ENCODE measurements around the gene EVL. TPM values are rescaled to one million over a fixed set of nuclear protein-coding genes. Genes with fewer than 3 reads are reported as not detected.
"Not testable (repeated sequence)": the region's sequence is repeated elsewhere in the genome, so short reads cannot be mapped to it uniquely, and the experiment has no call there.

The EVL gene
- total RNA-seq, 2 experiments from 2014 or later, result 340 to 351 TPM

GRCh38 chr14:100170880-100171279 lies 105.7 kb downstream of the EVL start:
- H3K4me3 Mint-ChIP-seq, result no peak overlapping the region
- ChIA-PET POLR2A (no interaction called here), CTCF (no interaction called here)
- TF ChIP-seq CTCF (IDR thresholded peaks at IDR 0.05), result no peak
- DNase-seq (no peak), ATAC-seq (no peak)
- no peaks in the 10 kb centered on the region for H3K36me3 Mint-ChIP-seq (ENCODE audit: low read depth)
- no peaks in the 10 kb centered on the region for H3K9me3 Mint-ChIP-seq
- intact Hi-C loops (cut with micrococcal nuclease), result no loop called here
- H3K4me1 Mint-ChIP-seq (ENCODE audit: low read depth), result peaks cover 10% of the 10 kb centered on the region
- no peak overlapping the region for H3K27ac Mint-ChIP-seq
- peaks cover 3% of the 10 kb centered on the region for H3K27me3 Mint-ChIP-seq

DNA sequence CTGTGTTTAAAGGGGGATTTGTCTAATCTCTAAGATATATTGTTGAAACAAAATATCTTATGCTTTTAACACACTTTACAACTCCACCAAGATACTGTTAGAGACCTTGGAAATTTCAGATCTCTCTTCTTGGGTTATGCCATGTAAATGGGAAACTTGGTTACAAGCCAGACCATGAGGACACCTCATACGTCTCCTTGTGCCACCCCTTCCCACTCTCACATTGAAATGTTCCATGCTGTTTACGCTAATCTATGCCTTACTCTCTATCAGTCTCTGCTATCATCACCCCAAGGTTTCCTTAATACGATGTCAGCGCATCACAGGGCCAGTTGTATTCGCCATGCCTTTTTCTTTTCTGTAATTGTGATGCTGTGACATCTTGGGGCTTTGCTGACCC lies 107.6 kb downstream of the EVL start:
- ChIA-PET POLR2A (interaction anchor here (0.6 kb wide), 1 partner anchor 190 kb away, joined by 3 read pairs; no protein-coding TSS in a partner anchor), CTCF (interaction anchor here (0.9 kb wide), 1 partner anchor 18 kb away, joined by 3 read pairs; no protein-coding TSS in a partner anchor)
- H3K4me1 Mint-ChIP-seq (ENCODE audit: low read depth), result peaks cover 4% of the 10 kb centered on the region
- no peak for DNase-seq
- intact Hi-C loops (cut with micrococcal nuclease), result no loop called here
- no peak for ATAC-seq
- H3K27me3 Mint-ChIP-seq, result peaks cover 3% of the 10 kb centered on the region
- no peak for TF ChIP-seq CTCF (IDR thresholded peaks at IDR 0.05)
- no peaks in the 10 kb centered on the region for H3K36me3 Mint-ChIP-seq (ENCODE audit: low read depth)
- no peak overlapping the region for H3K4me3 Mint-ChIP-seq
- H3K9me3 Mint-ChIP-seq, result no peaks in the 10 kb centered on the region
- no peak overlapping the region for H3K27ac Mint-ChIP-seq

GRCh38 chr14:100173353-100173752 lies 108.1 kb downstream of the EVL start:
- DNase-seq (no peak), ATAC-seq (no peak)
- H3K4me3 Mint-ChIP-seq, result no peak overlapping the region
- CTCF ChIA-PET, result interaction anchor here (1.9 kb wide), 1 partner anchor 20 kb away, joined by 5 read pairs; no protein-coding TSS in a partner anchor
- POLR2A ChIA-PET, result interaction anchor here (0.6 kb wide), 2 partner anchors 39 to 189 kb away, joined by 3 read pairs; no protein-coding TSS in a partner anchor
- no peaks in the 10 kb centered on the region for H3K36me3 Mint-ChIP-seq (ENCODE audit: low read depth)
- no peak overlapping the region for H3K27ac Mint-ChIP-seq
- no peaks in the 10 kb centered on the region for H3K9me3 Mint-ChIP-seq
- H3K27me3 Mint-ChIP-seq, result peaks cover 3% of the 10 kb centered on the region
- no peak for TF ChIP-seq CTCF (IDR thresholded peaks at IDR 0.05)
- peaks cover 3% of the 10 kb centered on the region for H3K4me1 Mint-ChIP-seq (ENCODE audit: low read depth)
- intact Hi-C loops (cut with micrococcal nuclease), result no loop called here

DNA sequence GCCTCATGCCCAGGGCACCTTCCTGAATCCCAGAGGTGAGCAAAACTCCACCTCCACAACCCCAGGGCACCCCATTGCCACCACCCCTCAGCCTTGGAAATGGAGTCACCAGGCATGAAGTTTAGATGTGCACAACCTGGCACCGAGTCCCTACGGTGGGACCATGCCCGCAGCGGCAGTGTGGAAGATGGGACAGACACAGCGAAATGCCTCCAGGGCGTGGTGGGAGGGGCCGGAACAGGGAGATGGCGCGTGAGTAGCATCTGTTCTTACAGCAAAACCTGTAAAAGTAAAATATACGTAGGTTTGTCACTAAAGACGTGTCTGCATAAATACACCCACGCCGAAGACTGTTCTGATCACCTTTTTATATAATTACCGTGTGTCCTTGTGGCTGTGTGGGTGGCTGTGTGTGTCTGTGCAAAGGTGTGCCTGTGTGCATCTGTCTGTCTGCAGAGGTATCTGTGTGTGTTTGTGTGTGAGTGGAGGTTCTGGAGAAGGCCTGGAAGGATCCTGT lies 111.6 kb downstream of the EVL start:
- POLR2A ChIA-PET, result no interaction called here
- DNase-seq (no peak), ATAC-seq (no peak)
- Mint-ChIP-seq H3K4me1 (ENCODE audit: low read depth) (no peaks in the 10 kb centered on the region), H3K27me3 (peaks cover 1% of the 10 kb centered on the region), H3K9me3 (no peaks in the 10 kb centered on the region), H3K36me3 (ENCODE audit: low read depth) (no peaks in the 10 kb centered on the region), H3K27ac (no peak overlapping the region), H3K4me3 (no peak overlapping the region)
- intact Hi-C loops (cut with micrococcal nuclease), result no loop called here
- CTCF ChIA-PET, result no interaction called here
- no peak for TF ChIP-seq CTCF (IDR thresholded peaks at IDR 0.05)

- no peak overlapping the region for H3K4me3 Mint-ChIP-seq
- POLR2A ChIA-PET, result interaction anchor here (1.3 kb wide), 1 partner anchor 18 kb away, joined by 3 read pairs; no protein-coding TSS in a partner anchor
These were observed 113.5 kb downstream of the EVL start for GRCh38 chr14:100178691-100179090.

DNA sequence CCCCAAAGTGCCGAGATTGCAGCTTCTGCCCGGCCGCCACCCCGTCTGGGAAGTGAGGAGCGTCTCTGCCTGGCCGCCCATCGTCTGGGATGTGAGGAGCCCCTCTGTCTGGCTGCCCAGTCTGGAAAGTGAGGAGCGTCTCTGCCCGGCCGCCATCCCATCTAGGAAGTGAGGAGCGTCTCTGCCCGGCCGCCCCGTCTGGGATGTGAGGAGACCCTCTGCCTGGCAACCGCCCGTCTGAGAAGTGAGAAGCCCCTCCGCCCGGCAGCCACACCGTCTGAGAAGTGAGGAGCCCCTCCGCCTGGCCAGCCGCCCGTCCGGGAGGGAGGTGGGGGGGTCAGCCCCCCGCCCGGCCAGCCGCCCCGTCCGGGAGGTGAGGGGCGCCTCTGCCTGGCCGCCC lies 115.4 kb downstream of the EVL start:
- ATAC-seq; CTCF ChIA-PET; DNase-seq; H3K27ac Mint-ChIP-seq; POLR2A ChIA-PET; H3K4me3 Mint-ChIP-seq; H3K36me3 Mint-ChIP-seq (ENCODE audit: low read depth); intact Hi-C loops (cut with micrococcal nuclease); H3K9me3 Mint-ChIP-seq; H3K4me1 Mint-ChIP-seq (ENCODE audit: low read depth); H3K27me3 Mint-ChIP-seq: not testable (repeated sequence)

More at GRCh38 chr14:100178691-100179090, 113.5 kb downstream of the EVL start:
- Mint-ChIP-seq H3K36me3 (ENCODE audit: low read depth) (no peaks in the 10 kb centered on the region), H3K27ac (no peak overlapping the region), H3K27me3 (no peaks in the 10 kb centered on the region), H3K9me3 (no peaks in the 10 kb centered on the region), H3K4me1 (ENCODE audit: low read depth) (no peaks in the 10 kb centered on the region)
- no peak for ATAC-seq
- TF ChIP-seq CTCF (IDR thresholded peaks at IDR 0.05), result no peak
- intact Hi-C loops (cut with micrococcal nuclease), result no loop called here
- no peak for DNase-seq
- CTCF ChIA-PET, result interaction anchor here (1.4 kb wide), 2 partner anchors 14 to 23 kb away, joined by 4 to 5 read pairs; no protein-coding TSS in a partner anchor

DNA sequence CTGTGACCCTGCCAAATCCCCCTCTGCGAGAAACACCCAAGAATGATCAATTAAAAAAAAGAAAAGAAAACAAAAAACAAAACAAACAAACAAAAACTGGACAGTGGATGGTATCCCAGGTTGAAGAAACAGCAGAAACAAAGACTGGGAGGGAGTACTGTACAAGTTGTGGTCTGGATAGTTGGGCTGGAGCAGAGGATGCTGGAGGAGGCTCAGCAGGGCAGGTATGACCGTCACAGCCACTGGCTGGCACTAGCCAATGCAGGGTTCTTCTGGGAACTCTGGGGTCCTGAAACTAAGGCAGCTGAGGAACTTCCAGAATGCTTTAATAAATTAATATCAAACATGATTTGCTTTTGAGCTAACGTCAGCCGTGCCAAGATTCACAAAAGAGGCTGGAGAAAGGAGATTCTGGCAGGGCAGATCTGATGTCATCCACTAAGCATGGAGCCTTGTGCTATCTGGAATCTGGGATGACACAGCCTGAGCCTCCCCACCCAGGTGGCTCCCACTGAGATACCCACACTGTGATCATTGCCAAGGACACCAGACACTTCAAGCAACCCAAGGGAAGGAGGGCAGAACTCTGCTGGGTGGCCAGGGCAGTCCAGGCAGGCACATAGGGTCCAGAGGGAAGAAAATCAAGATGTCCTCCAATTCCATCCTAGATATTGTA lies 116.8 kb downstream of the EVL start:
- CTCF ChIA-PET; H3K9me3 Mint-ChIP-seq; H3K36me3 Mint-ChIP-seq (ENCODE audit: low read depth); H3K4me3 Mint-ChIP-seq; ATAC-seq; intact Hi-C loops (cut with micrococcal nuclease); H3K27ac Mint-ChIP-seq; DNase-seq; H3K27me3 Mint-ChIP-seq; POLR2A ChIA-PET; H3K4me1 Mint-ChIP-seq (ENCODE audit: low read depth): not testable (repeated sequence)

Data from activated CD8-positive, alpha-beta T cell treated with anti-CD3 and anti-CD28 coated beads for 36 hours (primary cell).